Measurements from ENCODE around the gene HSD17B1. TPM values are rescaled to one million over a fixed set of nuclear protein-coding genes. Genes with fewer than 3 reads are reported as not detected.

HSD17B1 gene
- polyA plus RNA-seq, 1 donor from 2014 or later: 1.0 TPM

- H3K4me2 ChIP-seq (ENCODE audit: low read length): no peak overlapping the region
- no peaks in the 10 kb centered on the region for H4K20me1 ChIP-seq (ENCODE audit: insufficient read depth)
- no peaks in the 10 kb centered on the region for H3K9me2 ChIP-seq (ENCODE audit: insufficient read depth, low read length)
- TF ChIP-seq, protein P1, sequence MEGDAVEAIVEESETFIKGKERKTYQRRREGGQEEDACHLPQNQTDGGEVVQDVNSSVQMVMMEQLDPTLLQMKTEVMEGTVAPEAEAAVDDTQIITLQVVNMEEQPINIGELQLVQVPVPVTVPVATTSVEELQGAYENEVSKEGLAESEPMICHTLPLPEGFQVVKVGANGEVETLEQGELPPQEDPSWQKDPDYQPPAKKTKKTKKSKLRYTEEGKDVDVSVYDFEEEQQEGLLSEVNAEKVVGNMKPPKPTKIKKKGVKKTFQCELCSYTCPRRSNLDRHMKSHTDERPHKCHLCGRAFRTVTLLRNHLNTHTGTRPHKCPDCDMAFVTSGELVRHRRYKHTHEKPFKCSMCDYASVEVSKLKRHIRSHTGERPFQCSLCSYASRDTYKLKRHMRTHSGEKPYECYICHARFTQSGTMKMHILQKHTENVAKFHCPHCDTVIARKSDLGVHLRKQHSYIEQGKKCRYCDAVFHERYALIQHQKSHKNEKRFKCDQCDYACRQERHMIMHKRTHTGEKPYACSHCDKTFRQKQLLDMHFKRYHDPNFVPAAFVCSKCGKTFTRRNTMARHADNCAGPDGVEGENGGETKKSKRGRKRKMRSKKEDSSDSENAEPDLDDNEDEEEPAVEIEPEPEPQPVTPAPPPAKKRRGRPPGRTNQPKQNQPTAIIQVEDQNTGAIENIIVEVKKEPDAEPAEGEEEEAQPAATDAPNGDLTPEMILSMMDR (IDR thresholded peaks at IDR 0.05; ENCODE audit: poor library complexity, severe bottlenecking): peak; percentile 72
- peak; percentile 67 for TF ChIP-seq SMC3 (conservative IDR thresholded peaks at IDR 0.05; ENCODE audit: poor library complexity)
- TF ChIP-seq MXI1 (conservative IDR thresholded peaks at IDR 0.05; ENCODE audit: poor library complexity, severe bottlenecking): no peak
- TF ChIP-seq RAD21 (conservative IDR thresholded peaks at IDR 0.05): peak; percentile 58
- no peak for TF ChIP-seq EZH2 (IDR thresholded peaks at IDR 0.05; ENCODE audit: borderline replicate concordance, insufficient read depth, low read length, poor library complexity, severe bottlenecking)
- H3K4me3 ChIP-seq (ENCODE audit: low read length): no peak overlapping the region
- no peaks in the 10 kb centered on the region for H3K27me3 ChIP-seq (ENCODE audit: insufficient read depth, low read depth, low read length)
- H3K9ac ChIP-seq (ENCODE audit: low read length): no peak overlapping the region
- H3K79me2 ChIP-seq (replicated peaks; ENCODE audit: insufficient read depth, low read length): no peaks in the 10 kb centered on the region
- no peaks in the 10 kb centered on the region for H3F3A ChIP-seq (ENCODE audit: insufficient read depth, low read length, poor library complexity, severe bottlenecking)
- no peak overlapping the region for H3K27ac ChIP-seq (ENCODE audit: low read length)
- no peaks in the 10 kb centered on the region for H3K36me3 ChIP-seq (ENCODE audit: insufficient read depth, low read length)
- no peaks in the 10 kb centered on the region for H3K9me3 ChIP-seq (ENCODE audit: low read length)
- no peak overlapping the region for H2AFZ ChIP-seq (ENCODE audit: low read depth, low read length)
Observed at GRCh38 chr17:42517516-42517915, 35.2 kb upstream of the HSD17B1 start.

- Histone ChIP-seq H2AFZ (ENCODE audit: low read depth, low read length) (no peak overlapping the region), H3K36me3 (ENCODE audit: insufficient read depth, low read length) (no peaks in the 10 kb centered on the region)
Observed at GRCh38 chr17:42518046-42518754, 34.5 kb upstream of the HSD17B1 start.

More at GRCh38 chr17:42518046-42518754, 34.5 kb upstream of the HSD17B1 start:
- Histone ChIP-seq H3F3A (ENCODE audit: insufficient read depth, low read length, poor library complexity, severe bottlenecking) (no peaks in the 10 kb centered on the region), H4K20me1 (ENCODE audit: insufficient read depth) (no peaks in the 10 kb centered on the region), H3K9me2 (ENCODE audit: insufficient read depth, low read length) (no peaks in the 10 kb centered on the region), H3K79me2 (replicated peaks; ENCODE audit: insufficient read depth, low read length) (no peaks in the 10 kb centered on the region), H3K4me2 (ENCODE audit: low read length) (no peak overlapping the region), H3K27ac (ENCODE audit: low read length) (no peak overlapping the region), H3K4me3 (ENCODE audit: low read length) (no peak overlapping the region), H3K9me3 (ENCODE audit: low read length) (no peaks in the 10 kb centered on the region), H3K27me3 (ENCODE audit: insufficient read depth, low read depth, low read length) (no peaks in the 10 kb centered on the region), H3K9ac (ENCODE audit: low read length) (no peak overlapping the region)
- TF ChIP-seq, protein P1 (IDR thresholded peaks at IDR 0.05; ENCODE audit: poor library complexity, severe bottlenecking): no peak
- TF ChIP-seq RAD21 (conservative IDR thresholded peaks at IDR 0.05) (no peak), TAF1 (IDR thresholded peaks at IDR 0.05; ENCODE audit: low read depth) (no peak), EZH2 (IDR thresholded peaks at IDR 0.05; ENCODE audit: borderline replicate concordance, insufficient read depth, low read length, poor library complexity, severe bottlenecking) (no peak), MXI1 (conservative IDR thresholded peaks at IDR 0.05; ENCODE audit: poor library complexity, severe bottlenecking) (no peak), SMC3 (conservative IDR thresholded peaks at IDR 0.05; ENCODE audit: poor library complexity) (no peak), EP300 (conservative IDR thresholded peaks at IDR 0.05; ENCODE audit: poor library complexity, severe bottlenecking) (no peak), POLR2AphosphoS5 (IDR thresholded peaks at IDR 0.05) (no peak)
- TF ChIP-seq, protein P2, sequence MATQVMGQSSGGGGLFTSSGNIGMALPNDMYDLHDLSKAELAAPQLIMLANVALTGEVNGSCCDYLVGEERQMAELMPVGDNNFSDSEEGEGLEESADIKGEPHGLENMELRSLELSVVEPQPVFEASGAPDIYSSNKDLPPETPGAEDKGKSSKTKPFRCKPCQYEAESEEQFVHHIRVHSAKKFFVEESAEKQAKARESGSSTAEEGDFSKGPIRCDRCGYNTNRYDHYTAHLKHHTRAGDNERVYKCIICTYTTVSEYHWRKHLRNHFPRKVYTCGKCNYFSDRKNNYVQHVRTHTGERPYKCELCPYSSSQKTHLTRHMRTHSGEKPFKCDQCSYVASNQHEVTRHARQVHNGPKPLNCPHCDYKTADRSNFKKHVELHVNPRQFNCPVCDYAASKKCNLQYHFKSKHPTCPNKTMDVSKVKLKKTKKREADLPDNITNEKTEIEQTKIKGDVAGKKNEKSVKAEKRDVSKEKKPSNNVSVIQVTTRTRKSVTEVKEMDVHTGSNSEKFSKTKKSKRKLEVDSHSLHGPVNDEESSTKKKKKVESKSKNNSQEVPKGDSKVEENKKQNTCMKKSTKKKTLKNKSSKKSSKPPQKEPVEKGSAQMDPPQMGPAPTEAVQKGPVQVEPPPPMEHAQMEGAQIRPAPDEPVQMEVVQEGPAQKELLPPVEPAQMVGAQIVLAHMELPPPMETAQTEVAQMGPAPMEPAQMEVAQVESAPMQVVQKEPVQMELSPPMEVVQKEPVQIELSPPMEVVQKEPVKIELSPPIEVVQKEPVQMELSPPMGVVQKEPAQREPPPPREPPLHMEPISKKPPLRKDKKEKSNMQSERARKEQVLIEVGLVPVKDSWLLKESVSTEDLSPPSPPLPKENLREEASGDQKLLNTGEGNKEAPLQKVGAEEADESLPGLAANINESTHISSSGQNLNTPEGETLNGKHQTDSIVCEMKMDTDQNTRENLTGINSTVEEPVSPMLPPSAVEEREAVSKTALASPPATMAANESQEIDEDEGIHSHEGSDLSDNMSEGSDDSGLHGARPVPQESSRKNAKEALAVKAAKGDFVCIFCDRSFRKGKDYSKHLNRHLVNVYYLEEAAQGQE (IDR thresholded peaks at IDR 0.05; ENCODE audit: borderline replicate concordance): no peak

All from neural cell (in vitro differentiated cells).